ENCODE data around the gene ENPP1.

The ENPP1 gene

DNA sequence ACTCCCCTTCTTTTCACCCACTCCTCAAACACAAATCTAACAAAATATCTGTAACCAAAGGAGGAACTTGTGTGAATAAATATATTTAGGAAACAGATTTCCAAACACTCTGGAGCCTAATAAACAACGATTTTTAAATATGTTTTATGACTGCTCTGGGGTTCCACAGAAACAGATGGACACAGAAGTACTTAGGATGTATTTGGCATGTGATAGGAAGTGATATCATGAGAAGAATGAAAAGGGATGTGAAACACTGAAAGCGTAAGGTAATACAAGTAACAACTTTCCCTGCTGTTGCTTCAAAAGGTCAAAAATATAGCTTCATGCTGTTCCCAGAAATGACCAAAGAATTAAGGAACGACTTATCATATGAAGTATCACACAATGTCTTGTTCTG lies 26.1 kb upstream of the ENPP1 start:
- TF ChIP-seq, protein P1, sequence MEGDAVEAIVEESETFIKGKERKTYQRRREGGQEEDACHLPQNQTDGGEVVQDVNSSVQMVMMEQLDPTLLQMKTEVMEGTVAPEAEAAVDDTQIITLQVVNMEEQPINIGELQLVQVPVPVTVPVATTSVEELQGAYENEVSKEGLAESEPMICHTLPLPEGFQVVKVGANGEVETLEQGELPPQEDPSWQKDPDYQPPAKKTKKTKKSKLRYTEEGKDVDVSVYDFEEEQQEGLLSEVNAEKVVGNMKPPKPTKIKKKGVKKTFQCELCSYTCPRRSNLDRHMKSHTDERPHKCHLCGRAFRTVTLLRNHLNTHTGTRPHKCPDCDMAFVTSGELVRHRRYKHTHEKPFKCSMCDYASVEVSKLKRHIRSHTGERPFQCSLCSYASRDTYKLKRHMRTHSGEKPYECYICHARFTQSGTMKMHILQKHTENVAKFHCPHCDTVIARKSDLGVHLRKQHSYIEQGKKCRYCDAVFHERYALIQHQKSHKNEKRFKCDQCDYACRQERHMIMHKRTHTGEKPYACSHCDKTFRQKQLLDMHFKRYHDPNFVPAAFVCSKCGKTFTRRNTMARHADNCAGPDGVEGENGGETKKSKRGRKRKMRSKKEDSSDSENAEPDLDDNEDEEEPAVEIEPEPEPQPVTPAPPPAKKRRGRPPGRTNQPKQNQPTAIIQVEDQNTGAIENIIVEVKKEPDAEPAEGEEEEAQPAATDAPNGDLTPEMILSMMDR (IDR thresholded peaks at IDR 0.05; ENCODE audit: low read depth, low read length, missing control alignments), result no peak

GRCh38 chr6:131782764-131783163 lies 25.1 kb upstream of the ENPP1 start:
- DNase-seq (ENCODE audit: low read depth), result no peak
- TF ChIP-seq, protein P1 (IDR thresholded peaks at IDR 0.05; ENCODE audit: low read depth, low read length, missing control alignments), result no peak
- no peak overlapping the region for H3K4me3 ChIP-seq (ENCODE audit: low read depth, low read length)

More for the DNA sequence above, 26.1 kb upstream of the ENPP1 start:
- DNase-seq (ENCODE audit: low read depth), result no peak
- H3K4me3 ChIP-seq (ENCODE audit: low read depth, low read length), result no peak overlapping the region

- no peak overlapping the region for H3K4me3 ChIP-seq (ENCODE audit: low read depth, low read length)
- no peak for DNase-seq (ENCODE audit: low read depth)
- TF ChIP-seq, protein P1 (IDR thresholded peaks at IDR 0.05; ENCODE audit: low read depth, low read length, missing control alignments), result no peak
Measured at GRCh38 chr6:131784561-131784960, 23.3 kb upstream of the ENPP1 start.

GRCh38 chr6:131787079-131787478 lies 20.7 kb upstream of the ENPP1 start:
- TF ChIP-seq, protein P1 (IDR thresholded peaks at IDR 0.05; ENCODE audit: low read depth, low read length, missing control alignments), result no peak
- DNase-seq (ENCODE audit: low read depth), result no peak

GRCh38 chr6:131787766-131788712 lies 19.8 kb upstream of the ENPP1 start:
- TF ChIP-seq, protein P1 (IDR thresholded peaks at IDR 0.05; ENCODE audit: low read depth, low read length, missing control alignments), result no peak
- H3K4me3 ChIP-seq (ENCODE audit: low read depth, low read length), result no peak overlapping the region
- DNase-seq (ENCODE audit: low read depth), result no peak

More at GRCh38 chr6:131787079-131787478, 20.7 kb upstream of the ENPP1 start:
- H3K4me3 ChIP-seq (ENCODE audit: low read depth, low read length), result no peak overlapping the region

GRCh38 chr6:131789219-131789618 lies 18.6 kb upstream of the ENPP1 start:
- no peak overlapping the region for H3K4me3 ChIP-seq (ENCODE audit: low read depth, low read length)
- DNase-seq (ENCODE audit: low read depth), result no peak
- TF ChIP-seq, protein P1 (IDR thresholded peaks at IDR 0.05; ENCODE audit: low read depth, low read length, missing control alignments), result no peak
